Duodenal mucosa (tissue), 2 donors: ENCODE measurements around the gene OSBPL9.
A peak's percentile ranks its signal among the peaks of the same experiment; 100 is the strongest.

Source experiments
- H3K27ac ChIP-seq: one replicate; pipeline ENCODE4 v1.7.0; 2013; ENCODE audit warnings: low read depth, low read length
- H3K27me3 ChIP-seq, 2 donors: one replicate each; pipeline ENCODE4 v1.7.0; 2013; ENCODE audit warnings: low read length in 2 of 2, control low read depth in 1 of 2; ENCODE audit not compliant: insufficient read depth in 2 of 2, control insufficient read depth in 1 of 2
- H3K36me3 ChIP-seq, 2 donors: one replicate each; pipeline ENCODE4 v1.7.0; 2013; ENCODE audit warnings: low read length in 2 of 2, control low read depth in 1 of 2; ENCODE audit not compliant: insufficient read depth in 2 of 2, control insufficient read depth in 1 of 2
- H3K4me1 ChIP-seq, 2 donors: one replicate each; pipeline ENCODE4 v1.7.0; 2013; ENCODE audit warnings: low read length in 2 of 2, control low read depth in 1 of 2; ENCODE audit not compliant: insufficient read depth in 2 of 2, control insufficient read depth in 1 of 2
- H3K4me3 ChIP-seq, 2 donors: one replicate each; pipeline ENCODE4 v1.7.0; 2013; ENCODE audit warnings: low read length in 2 of 2, low read depth in 1 of 2
- H3K9ac ChIP-seq, 2 donors: one replicate each; pipeline ENCODE4 v1.7.0; 2013; ENCODE audit warnings: low read length in 2 of 2, low read depth in 1 of 2
- H3K9me3 ChIP-seq, 2 donors: one replicate each; pipeline ENCODE4 v1.7.0; 2013; ENCODE audit warnings: low read length in 2 of 2, control low read depth in 1 of 2; ENCODE audit not compliant: control insufficient read depth in 1 of 2

OSBPL9 gene

DNA sequence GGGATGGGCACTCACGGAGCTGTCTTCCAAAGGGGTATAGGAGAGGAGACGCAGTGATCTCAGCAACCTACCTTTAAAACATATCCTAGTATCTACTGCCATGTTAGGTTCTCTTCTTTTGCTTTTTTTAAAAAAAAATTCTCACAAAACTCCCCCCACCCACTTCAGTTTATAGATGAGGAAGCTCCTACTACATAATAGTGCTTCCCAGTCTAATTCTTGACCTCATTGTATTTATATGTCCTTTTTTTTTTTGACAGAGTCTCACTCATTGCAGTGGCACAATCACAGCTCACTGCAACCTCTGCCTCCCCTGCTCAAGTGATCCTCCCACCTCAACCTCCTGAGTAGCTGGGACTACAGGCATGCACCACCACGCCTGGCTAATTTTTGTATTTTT lies 99.9 kb downstream of the OSBPL9 start:
- no peak overlapping the region for H3K9ac ChIP-seq
- H3K27ac ChIP-seq, result no peak overlapping the region
- peaks cover 0 to 3% of the 10 kb centered on the region in 2 donors for H3K36me3 ChIP-seq
- H3K9me3 ChIP-seq, result no peaks in the 10 kb centered on the region
- H3K4me1 ChIP-seq, result no peaks in the 10 kb centered on the region
- H3K4me3 ChIP-seq, result no peak overlapping the region
- no peaks in the 10 kb centered on the region for H3K27me3 ChIP-seq

DNA sequence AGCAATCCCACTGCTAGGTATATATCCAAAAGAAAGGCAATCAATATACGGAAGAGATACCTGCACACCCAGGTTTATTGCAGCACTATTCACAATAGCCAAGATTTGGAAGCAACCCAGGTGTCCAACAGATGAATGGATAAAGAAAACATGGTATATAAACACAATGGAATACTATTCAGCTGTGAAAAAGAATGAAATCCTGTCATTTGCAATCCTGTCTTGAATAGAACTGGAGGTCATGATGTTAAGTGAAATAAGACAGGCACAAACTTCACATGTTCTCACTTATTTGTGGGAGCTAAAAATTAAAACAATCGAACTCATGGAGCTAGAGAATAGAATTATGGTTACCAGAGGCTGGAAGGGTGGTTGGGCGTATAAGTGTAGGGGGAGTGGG lies 101.0 kb downstream of the OSBPL9 start:
- H3K9me3 ChIP-seq, result no peaks in the 10 kb centered on the region
- H3K9ac ChIP-seq, result no peak overlapping the region
- peaks cover 0 to 3% of the 10 kb centered on the region in 2 donors for H3K36me3 ChIP-seq
- H3K4me3 ChIP-seq, result no peak overlapping the region
- no peaks in the 10 kb centered on the region for H3K27me3 ChIP-seq
- no peak overlapping the region for H3K27ac ChIP-seq
- no peaks in the 10 kb centered on the region for H3K4me1 ChIP-seq

DNA sequence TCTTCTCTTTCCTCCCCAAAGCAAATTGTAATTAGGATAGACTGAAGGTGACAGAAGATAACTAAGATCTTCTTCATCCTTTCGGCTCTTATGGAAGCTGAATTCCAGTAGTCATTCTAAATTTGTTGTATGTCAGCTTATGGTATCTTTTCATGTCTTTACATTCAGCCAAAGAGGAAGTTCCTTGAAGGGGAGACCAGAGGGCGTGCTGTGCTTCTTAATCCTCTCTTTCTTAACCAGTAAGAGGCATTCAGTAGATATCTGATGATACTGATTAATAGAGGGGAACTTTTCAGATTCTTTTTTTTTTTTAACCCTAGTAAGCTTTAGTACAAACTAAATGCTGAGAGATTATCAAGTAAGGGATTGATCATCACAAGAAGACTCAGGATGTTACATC lies 102.3 kb downstream of the OSBPL9 start:
- H3K4me1 ChIP-seq, result no peaks in the 10 kb centered on the region
- no peaks in the 10 kb centered on the region for H3K9me3 ChIP-seq
- no peak overlapping the region for H3K27ac ChIP-seq
- no peak overlapping the region for H3K4me3 ChIP-seq
- H3K27me3 ChIP-seq, result no peaks in the 10 kb centered on the region
- no peak overlapping the region for H3K9ac ChIP-seq
- peaks cover 0 to 3% of the 10 kb centered on the region in 2 donors for H3K36me3 ChIP-seq

DNA sequence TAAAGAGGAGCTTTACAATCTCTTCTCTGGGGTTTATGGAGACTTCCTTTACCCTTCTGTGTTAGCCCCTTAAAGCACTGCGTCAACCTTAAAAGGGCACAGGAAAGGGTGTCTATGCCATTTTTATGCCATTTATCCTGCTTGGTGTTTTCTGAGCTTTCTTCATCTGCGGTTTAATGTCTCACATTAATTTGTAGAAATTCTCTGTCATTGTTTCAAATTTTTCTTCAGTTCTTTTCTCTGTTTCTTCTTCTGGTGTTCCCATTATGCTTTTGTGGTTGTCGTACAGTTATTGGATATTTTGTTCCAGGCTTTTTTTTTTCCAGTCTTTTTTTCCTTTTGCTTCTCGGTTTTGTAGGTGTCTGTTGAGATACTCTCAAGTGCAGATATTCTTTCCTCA lies 107.9 kb downstream of the OSBPL9 start:
- Histone ChIP-seq H3K27ac (no peak overlapping the region), H3K36me3 (peaks cover 0 to 3% of the 10 kb centered on the region in 2 donors), H3K27me3 (no peaks in the 10 kb centered on the region), H3K9me3 (no peaks in the 10 kb centered on the region), H3K4me3 (no peak overlapping the region), H3K4me1 (peaks cover 6 to 8% of the 10 kb centered on the region in 2 donors), H3K9ac (no peak overlapping the region)

DNA sequence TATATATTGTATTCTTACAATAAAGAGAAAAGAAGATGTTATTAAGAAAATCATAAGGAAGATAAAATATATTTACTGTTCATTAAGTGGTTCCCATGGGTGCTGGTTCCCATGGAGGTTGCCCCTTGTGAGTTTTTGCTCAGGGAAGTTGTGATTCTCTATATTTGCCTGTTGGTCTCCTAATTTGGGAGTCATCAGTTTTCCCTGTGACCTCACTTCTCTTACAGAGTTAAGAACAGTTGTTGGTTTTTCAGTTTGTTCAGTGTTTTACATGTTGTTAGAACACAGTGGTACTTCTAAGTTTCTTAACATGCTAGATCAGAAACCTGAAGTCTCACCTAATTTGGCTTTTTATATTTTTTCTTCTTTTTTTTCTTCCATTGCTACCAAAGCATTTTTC lies 109.2 kb downstream of the OSBPL9 start:
- Histone ChIP-seq H3K4me3 (no peak overlapping the region), H3K4me1 (peaks cover 6 to 18% of the 10 kb centered on the region in 2 donors), H3K36me3 (no peaks in the 10 kb centered on the region), H3K9ac (no peak overlapping the region), H3K9me3 (no peaks in the 10 kb centered on the region), H3K27ac (no peak overlapping the region), H3K27me3 (no peaks in the 10 kb centered on the region)

DNA sequence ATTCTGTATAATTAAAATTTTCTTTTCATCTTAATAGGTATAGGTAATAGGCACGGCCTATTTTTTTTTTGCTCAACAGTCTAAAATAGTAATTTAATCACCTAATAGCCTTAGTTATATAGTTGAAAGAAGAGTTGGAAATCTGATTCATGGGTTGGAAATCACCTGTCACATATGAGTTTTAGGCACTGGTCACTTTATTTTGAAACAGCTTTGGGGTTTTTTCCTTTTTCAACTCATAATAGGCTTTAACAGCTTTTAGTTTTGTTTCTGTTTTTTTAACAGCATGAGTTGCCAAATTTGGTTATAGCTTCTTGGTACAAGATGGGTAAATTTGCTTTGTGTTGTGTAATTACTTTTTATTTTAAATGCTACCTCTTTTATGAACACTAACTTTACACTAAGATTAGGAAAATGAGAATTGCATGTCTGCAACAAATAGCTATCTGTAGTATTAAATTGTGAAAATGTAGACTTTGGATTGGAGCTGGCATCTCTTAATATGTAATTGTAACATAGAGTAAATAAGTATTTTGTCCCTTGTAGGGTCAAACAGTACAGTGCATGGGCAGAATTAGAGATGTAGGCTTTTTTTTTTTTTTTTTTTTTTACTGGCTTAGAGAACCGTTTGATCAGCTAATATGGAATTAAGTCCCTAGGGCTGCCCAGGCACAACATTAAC lies 109.8 kb downstream of the OSBPL9 start:
- Histone ChIP-seq H3K36me3 (no peaks in the 10 kb centered on the region), H3K9ac (no peak overlapping the region), H3K4me3 (no peak overlapping the region), H3K9me3 (no peaks in the 10 kb centered on the region), H3K27me3 (no peaks in the 10 kb centered on the region), H3K27ac (no peak overlapping the region), H3K4me1 (peaks cover 6 to 18% of the 10 kb centered on the region in 2 donors)

DNA sequence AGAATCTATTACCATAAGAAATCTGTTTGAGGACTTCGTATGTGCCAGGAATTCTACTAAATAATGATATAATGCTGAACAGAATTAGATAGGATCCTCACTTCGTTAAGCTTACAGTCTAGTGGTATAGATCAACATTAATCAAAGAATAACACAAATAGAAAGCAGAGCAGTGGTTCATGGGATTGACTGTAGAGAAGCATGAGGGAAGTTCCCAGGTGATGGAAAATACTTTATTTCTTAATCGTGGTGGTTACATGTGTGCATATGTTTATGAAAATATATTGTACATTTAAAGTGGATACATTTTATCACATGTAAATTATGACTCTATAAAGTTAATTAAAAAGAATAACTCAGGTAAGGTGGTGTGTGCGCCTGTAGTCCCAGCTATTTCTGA lies 110.5 kb downstream of the OSBPL9 start:
- peaks cover 6 to 18% of the 10 kb centered on the region in 2 donors for H3K4me1 ChIP-seq

DNA sequence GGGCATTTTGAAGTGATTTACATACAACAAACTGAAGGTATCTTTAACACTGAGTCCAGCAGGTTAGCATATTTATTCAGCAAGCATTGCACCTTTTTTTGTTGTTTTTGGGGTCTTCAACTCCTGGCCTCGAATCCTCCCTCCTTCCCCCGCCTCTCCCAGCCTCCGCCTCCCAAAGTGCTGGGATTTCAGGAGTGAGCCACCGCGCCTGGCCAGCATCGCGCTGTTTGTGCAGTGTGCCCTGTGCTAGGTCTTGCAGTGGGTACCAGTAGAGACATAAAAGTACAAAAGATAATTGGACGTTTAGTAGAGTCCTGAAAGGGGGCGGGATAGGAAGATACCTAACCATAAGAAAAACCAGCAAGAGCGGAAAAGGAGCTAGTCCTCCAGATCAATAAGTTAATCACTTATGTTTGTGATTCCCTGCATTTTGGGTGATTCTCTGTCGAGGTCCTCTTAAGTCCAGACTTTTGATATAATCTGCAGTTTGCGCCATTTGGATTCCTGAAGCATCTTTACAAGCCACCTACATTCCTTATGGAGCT lies 111.8 kb downstream of the OSBPL9 start:
- Histone ChIP-seq H3K27ac (no peak overlapping the region), H3K9ac (peak overlapping the region; percentile 68 to 69), H3K4me3 (peak overlapping the region; percentile 81 to 88), H3K27me3 (no peaks in the 10 kb centered on the region), H3K4me1 (peaks cover 6 to 18% of the 10 kb centered on the region in 2 donors), H3K9me3 (no peaks in the 10 kb centered on the region), H3K36me3 (no peaks in the 10 kb centered on the region)

More for the DNA sequence above, 110.5 kb downstream of the OSBPL9 start:
- H3K27ac ChIP-seq, result no peak overlapping the region
- H3K36me3 ChIP-seq, result no peaks in the 10 kb centered on the region
- H3K9ac ChIP-seq, result no peak overlapping the region
- no peak overlapping the region for H3K4me3 ChIP-seq
- no peaks in the 10 kb centered on the region for H3K27me3 ChIP-seq
- no peaks in the 10 kb centered on the region for H3K9me3 ChIP-seq

DNA sequence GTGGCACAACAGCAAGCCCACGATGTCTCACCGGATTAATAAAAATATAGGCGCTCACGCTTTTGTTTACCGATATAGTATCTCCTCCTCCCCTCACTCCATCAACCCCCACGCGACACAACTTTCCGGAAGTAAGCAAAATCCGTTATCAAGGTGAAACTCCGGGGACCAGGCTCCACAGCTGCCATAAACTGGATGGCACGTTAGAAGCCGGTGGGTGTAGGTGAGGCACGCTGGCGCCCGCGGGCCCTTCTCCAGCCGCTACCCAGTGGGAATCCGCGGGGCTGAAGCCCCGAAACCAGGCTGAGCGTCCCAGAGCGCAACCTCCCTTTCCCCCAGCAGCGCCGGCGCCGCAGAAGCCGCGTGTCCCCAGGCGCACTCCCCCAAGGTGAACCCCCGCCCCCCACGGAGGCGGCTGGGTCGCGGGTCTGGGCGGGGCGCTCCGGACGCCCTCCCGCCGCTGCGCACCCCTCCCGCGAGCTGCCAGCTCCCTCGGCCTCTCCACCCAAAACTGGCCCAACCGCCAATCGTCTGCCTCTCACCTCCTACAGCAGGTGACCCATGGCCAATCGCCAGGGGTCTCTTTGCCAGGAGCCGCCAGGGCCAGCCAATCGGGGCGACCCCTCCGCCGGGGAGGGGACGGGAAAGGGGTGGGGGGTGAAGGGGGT lies 112.4 kb downstream of the OSBPL9 start:
- Histone ChIP-seq H3K9me3 (no peaks in the 10 kb centered on the region), H3K27ac (no peak overlapping the region), H3K9ac (peak overlapping the region; percentile 68 to 69), H3K27me3 (no peaks in the 10 kb centered on the region), H3K4me1 (peaks cover 6 to 18% of the 10 kb centered on the region in 2 donors), H3K4me3 (peak overlapping the region; percentile 81 to 88), H3K36me3 (no peaks in the 10 kb centered on the region)

DNA sequence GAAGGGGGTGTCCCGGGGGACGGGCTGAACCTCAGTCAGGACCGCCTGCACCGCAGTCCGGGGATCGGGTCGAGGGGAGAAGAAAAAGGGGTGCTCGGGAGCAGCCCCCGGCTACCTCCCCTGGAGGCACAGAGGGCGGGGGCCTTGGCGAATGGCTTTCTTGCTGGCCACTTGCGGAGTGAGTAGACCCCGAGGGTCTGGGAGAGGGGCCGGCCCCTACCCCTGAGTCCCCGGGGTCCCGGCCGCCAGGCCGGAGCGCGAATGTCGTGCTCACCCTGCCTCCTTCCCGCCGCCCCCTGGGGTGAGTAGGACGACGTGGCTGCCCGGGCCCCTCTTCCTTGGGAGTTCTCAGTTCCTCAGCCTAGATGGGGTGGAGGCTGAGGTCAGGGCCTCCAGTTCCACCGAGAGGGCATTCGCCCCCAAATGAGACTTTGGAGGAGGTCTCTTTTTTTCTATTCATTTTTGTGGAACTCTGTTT lies 113.0 kb downstream of the OSBPL9 start:
- H3K9me3 ChIP-seq, result no peaks in the 10 kb centered on the region
- peaks cover 6 to 18% of the 10 kb centered on the region in 2 donors for H3K4me1 ChIP-seq
- peak overlapping the region; percentile 81 to 88 for H3K4me3 ChIP-seq
- H3K9ac ChIP-seq, result peak overlapping the region; percentile 53 to 68
- no peak overlapping the region for H3K27ac ChIP-seq
- H3K27me3 ChIP-seq, result no peaks in the 10 kb centered on the region
- no peaks in the 10 kb centered on the region for H3K36me3 ChIP-seq
